HEK293 (cell line): ENCODE results near the gene GNL3.
"Not testable (repeated sequence)": the region's sequence is repeated elsewhere in the genome, so short reads cannot be mapped to it uniquely, and the experiment has no call there.

ENCODE experiments used
- CTCF ChIA-PET: fragments of 350-600 bp; formaldehyde crosslinking; extraction: SDS; loops from one replicate; lab custom pipeline; 2021; ENCODE audit warnings: antibody characterized with exemption; lab: Yijun Ruan, JAX
- POLR2A ChIA-PET: fragments of 300-600 bp; formaldehyde crosslinking; extraction: SDS; loops from one replicate; lab custom pipeline; 2020; ENCODE audit warnings: antibody characterized with exemption, inconsistent platforms; lab: Yijun Ruan, JAX
- H3K27ac ChIP-seq: fragments of 200-500 bp; sonication (Bioruptor generic); 2 replicates; pipeline ENCODE4 v1.5.1; 2014; ENCODE audit warnings: low read depth, low read length, control low read depth, inconsistent platforms; ENCODE audit errors: extremely low read depth
- H3K36me3 ChIP-seq, 2 experiments: fragments of 200-500 bp in 1 of 2; sonication (Bioruptor generic) in 1 of 2; 1 replicate in 1 of 2; 2 replicates in 1 of 2; pipeline ENCODE4 v1.5.1; 2014 to 2017; ENCODE audit warnings: inconsistent platforms in 2 of 2, low read length in 2 of 2; ENCODE audit not compliant: control insufficient read depth in 2 of 2, insufficient read depth in 1 of 2
- H3K4me1 ChIP-seq: fragments of 200-500 bp; sonication (Bioruptor generic); 2 replicates; pipeline ENCODE4 v1.5.1; 2014; ENCODE audit warnings: mild to moderate bottlenecking, low read length, inconsistent platforms; ENCODE audit not compliant: control insufficient read depth, insufficient read depth
- H3K4me3 ChIP-seq: 2 replicates; pipeline ENCODE4 v1.5.1; 2011; ENCODE audit warnings: low read depth, mild to moderate bottlenecking, control low read depth, low read length, moderate library complexity
- H3K9me3 ChIP-seq: fragments of 200-500 bp; sonication (Bioruptor generic); 2 replicates; pipeline ENCODE4 v1.5.1; 2014; ENCODE audit warnings: low read depth, low read length, inconsistent platforms; ENCODE audit not compliant: control insufficient read depth, insufficient read depth
- BCL11A ChIP-seq: fragments of 450-650 bp; formaldehyde crosslinking; IDR thresholded peaks from 2 replicates; pipeline ENCODE4 v1.5.1; 2016; ENCODE audit warnings: low read depth, missing biosample characterization, missing genetic modification characterization
- IKZF3 ChIP-seq: fragments of 450-650 bp; IDR thresholded peaks from 2 replicates; pipeline ENCODE4 v1.5.0; 2018; ENCODE audit warnings: missing biosample characterization, mild to moderate bottlenecking, missing genetic modification characterization, moderate library complexity
- TRIM28 ChIP-seq: IDR thresholded peaks from 2 replicates; pipeline ENCODE4 v1.6.1; 2011; ENCODE audit warnings: low read length, control low read depth, borderline replicate concordance
- YY1 ChIP-seq: fragments of 450-650 bp; formaldehyde crosslinking; IDR thresholded peaks from 2 replicates; pipeline ENCODE4 v1.5.1; 2018; ENCODE audit warnings: missing biosample characterization, missing genetic modification characterization
- YY2 ChIP-seq: fragments of 450-650 bp; formaldehyde crosslinking; IDR thresholded peaks from 2 replicates; pipeline ENCODE4 v1.5.1; 2016; ENCODE audit warnings: missing biosample characterization, missing genetic modification characterization
- ZFP41 ChIP-seq: fragments of 450-650 bp; formaldehyde crosslinking; IDR thresholded peaks from 2 replicates; pipeline ENCODE4 v1.5.1; 2016; ENCODE audit warnings: missing biosample characterization, missing genetic modification characterization, borderline replicate concordance
- ZIC2 ChIP-seq: fragments of 450-650 bp; formaldehyde crosslinking; IDR thresholded peaks from 2 replicates; pipeline ENCODE4 v1.5.1; 2016; ENCODE audit warnings: missing biosample characterization, missing genetic modification characterization
- ZNF112 ChIP-seq: fragments of 450-650 bp; formaldehyde crosslinking; IDR thresholded peaks from 2 replicates; pipeline ENCODE4 v1.5.0; 2017; ENCODE audit warnings: missing biosample characterization, missing genetic modification characterization
- ZNF2 ChIP-seq: fragments of 450-650 bp; formaldehyde crosslinking; IDR thresholded peaks from 2 replicates; pipeline ENCODE4 v1.5.1; 2016; ENCODE audit warnings: missing biosample characterization, missing genetic modification characterization
- ZNF302 ChIP-seq: fragments of 450-650 bp; formaldehyde crosslinking; IDR thresholded peaks from 2 replicates; pipeline ENCODE4 v1.5.1; 2016; ENCODE audit warnings: missing biosample characterization, missing genetic modification characterization, low read depth
- ZNF394 ChIP-seq: fragments of 450-650 bp; formaldehyde crosslinking; IDR thresholded peaks from 2 replicates; pipeline ENCODE4 v1.5.1; 2016; ENCODE audit warnings: missing biosample characterization, missing genetic modification characterization, mild to moderate bottlenecking, moderate library complexity, borderline replicate concordance
- ZNF529 ChIP-seq: fragments of 450-650 bp; formaldehyde crosslinking; IDR thresholded peaks from 2 replicates; pipeline ENCODE4 v1.5.1; 2017; ENCODE audit warnings: missing genetic modification characterization, missing biosample characterization; ENCODE audit not compliant: insufficient replicate concordance
- ZNF623 ChIP-seq: fragments of 450-650 bp; formaldehyde crosslinking; IDR thresholded peaks from 2 replicates; pipeline ENCODE4 v1.5.1; 2016; ENCODE audit warnings: missing biosample characterization, missing genetic modification characterization
- ZNF670 ChIP-seq: fragments of 450-650 bp; formaldehyde crosslinking; IDR thresholded peaks from 2 replicates; pipeline ENCODE4 v1.5.1; 2016; ENCODE audit warnings: missing biosample characterization, missing genetic modification characterization, low read depth
- ZNF768 ChIP-seq: fragments of 450-650 bp; formaldehyde crosslinking; IDR thresholded peaks from 2 replicates; pipeline ENCODE4 v1.5.1; 2018; ENCODE audit warnings: missing biosample characterization, mild to moderate bottlenecking, missing genetic modification characterization
- ZNF837 ChIP-seq: fragments of 450-650 bp; formaldehyde crosslinking; IDR thresholded peaks from 2 replicates; pipeline ENCODE4 v1.5.1; 2016; ENCODE audit warnings: missing biosample characterization, missing genetic modification characterization
- TF ChIP-seq, protein P1 (sequence below): sonication (generic); formaldehyde crosslinking; IDR thresholded peaks from 2 replicates; pipeline ENCODE4 v1.8.1; 2022; ENCODE audit warnings: mild to moderate bottlenecking, moderate library complexity, missing genetic modification reagents
- TF ChIP-seq, protein P2 (sequence below): fragments of 450-650 bp; formaldehyde crosslinking; IDR thresholded peaks from 2 replicates; pipeline ENCODE4 v1.5.1; 2016; ENCODE audit warnings: missing biosample characterization, missing genetic modification characterization, borderline replicate concordance
- TF ChIP-seq, protein P3 (sequence below): fragments of 450-650 bp; formaldehyde crosslinking; IDR thresholded peaks from 2 replicates; pipeline ENCODE4 v1.5.1; 2016; ENCODE audit warnings: missing biosample characterization, missing genetic modification characterization, borderline replicate concordance
- TF ChIP-seq, protein P4 (sequence below): fragments of 450-650 bp; formaldehyde crosslinking; IDR thresholded peaks from 2 replicates; pipeline ENCODE4 v1.5.1; 2016; ENCODE audit warnings: missing biosample characterization, missing genetic modification characterization
- TF ChIP-seq, protein P5 (sequence below): fragments of 450-650 bp; formaldehyde crosslinking; IDR thresholded peaks from 2 replicates; pipeline ENCODE4 v1.5.1; 2016; ENCODE audit warnings: missing biosample characterization, missing genetic modification characterization

The GNL3 gene

DNA sequence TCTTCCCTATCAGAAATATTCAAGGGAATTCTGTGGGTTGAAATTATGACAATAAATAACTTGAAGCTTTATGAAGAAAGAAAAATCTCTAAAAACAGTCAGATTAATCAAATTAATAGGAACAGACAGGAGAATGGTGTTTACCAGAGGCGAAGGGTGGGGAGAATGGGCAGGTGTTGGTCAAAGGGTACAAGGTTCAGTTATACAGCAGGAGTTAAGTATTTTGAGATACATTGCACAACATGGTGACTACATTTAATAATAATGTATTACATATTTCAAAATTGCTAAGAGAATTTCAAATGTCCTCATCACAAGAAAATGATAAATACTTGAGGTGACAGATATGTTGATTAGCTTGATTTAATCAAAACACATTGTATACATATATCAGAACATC lies 38.7 kb downstream of the GNL3 start (continued):
- TF ChIP-seq, protein P1, sequence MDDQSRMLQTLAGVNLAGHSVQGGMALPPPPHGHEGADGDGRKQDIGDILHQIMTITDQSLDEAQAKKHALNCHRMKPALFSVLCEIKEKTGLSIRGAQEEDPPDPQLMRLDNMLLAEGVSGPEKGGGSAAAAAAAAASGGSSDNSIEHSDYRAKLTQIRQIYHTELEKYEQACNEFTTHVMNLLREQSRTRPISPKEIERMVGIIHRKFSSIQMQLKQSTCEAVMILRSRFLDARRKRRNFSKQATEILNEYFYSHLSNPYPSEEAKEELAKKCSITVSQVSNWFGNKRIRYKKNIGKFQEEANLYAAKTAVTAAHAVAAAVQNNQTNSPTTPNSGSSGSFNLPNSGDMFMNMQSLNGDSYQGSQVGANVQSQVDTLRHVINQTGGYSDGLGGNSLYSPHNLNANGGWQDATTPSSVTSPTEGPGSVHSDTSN (CRISPR knock-in tag): no peak
- TF ChIP-seq, protein P2, sequence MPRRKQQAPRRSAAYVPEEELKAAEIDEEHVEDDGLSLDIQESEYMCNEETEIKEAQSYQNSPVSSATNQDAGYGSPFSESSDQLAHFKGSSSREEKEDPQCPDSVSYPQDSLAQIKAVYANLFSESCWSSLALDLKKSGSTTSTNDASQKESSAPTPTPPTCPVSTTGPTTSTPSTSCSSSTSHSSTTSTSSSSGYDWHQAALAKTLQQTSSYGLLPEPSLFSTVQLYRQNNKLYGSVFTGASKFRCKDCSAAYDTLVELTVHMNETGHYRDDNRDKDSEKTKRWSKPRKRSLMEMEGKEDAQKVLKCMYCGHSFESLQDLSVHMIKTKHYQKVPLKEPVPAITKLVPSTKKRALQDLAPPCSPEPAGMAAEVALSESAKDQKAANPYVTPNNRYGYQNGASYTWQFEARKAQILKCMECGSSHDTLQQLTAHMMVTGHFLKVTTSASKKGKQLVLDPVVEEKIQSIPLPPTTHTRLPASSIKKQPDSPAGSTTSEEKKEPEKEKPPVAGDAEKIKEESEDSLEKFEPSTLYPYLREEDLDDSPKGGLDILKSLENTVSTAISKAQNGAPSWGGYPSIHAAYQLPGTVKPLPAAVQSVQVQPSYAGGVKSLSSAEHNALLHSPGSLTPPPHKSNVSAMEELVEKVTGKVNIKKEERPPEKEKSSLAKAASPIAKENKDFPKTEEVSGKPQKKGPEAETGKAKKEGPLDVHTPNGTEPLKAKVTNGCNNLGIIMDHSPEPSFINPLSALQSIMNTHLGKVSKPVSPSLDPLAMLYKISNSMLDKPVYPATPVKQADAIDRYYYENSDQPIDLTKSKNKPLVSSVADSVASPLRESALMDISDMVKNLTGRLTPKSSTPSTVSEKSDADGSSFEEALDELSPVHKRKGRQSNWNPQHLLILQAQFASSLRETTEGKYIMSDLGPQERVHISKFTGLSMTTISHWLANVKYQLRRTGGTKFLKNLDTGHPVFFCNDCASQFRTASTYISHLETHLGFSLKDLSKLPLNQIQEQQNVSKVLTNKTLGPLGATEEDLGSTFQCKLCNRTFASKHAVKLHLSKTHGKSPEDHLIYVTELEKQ (tag by site-specific recombination): no peak
- TF ChIP-seq YY1 (no peak), BCL11A (tag by site-specific recombination) (no peak), IKZF3 (tag by site-specific recombination) (no peak), ZNF302 (no peak), ZNF837 (tag by site-specific recombination) (no peak)
- TF ChIP-seq, protein P3, sequence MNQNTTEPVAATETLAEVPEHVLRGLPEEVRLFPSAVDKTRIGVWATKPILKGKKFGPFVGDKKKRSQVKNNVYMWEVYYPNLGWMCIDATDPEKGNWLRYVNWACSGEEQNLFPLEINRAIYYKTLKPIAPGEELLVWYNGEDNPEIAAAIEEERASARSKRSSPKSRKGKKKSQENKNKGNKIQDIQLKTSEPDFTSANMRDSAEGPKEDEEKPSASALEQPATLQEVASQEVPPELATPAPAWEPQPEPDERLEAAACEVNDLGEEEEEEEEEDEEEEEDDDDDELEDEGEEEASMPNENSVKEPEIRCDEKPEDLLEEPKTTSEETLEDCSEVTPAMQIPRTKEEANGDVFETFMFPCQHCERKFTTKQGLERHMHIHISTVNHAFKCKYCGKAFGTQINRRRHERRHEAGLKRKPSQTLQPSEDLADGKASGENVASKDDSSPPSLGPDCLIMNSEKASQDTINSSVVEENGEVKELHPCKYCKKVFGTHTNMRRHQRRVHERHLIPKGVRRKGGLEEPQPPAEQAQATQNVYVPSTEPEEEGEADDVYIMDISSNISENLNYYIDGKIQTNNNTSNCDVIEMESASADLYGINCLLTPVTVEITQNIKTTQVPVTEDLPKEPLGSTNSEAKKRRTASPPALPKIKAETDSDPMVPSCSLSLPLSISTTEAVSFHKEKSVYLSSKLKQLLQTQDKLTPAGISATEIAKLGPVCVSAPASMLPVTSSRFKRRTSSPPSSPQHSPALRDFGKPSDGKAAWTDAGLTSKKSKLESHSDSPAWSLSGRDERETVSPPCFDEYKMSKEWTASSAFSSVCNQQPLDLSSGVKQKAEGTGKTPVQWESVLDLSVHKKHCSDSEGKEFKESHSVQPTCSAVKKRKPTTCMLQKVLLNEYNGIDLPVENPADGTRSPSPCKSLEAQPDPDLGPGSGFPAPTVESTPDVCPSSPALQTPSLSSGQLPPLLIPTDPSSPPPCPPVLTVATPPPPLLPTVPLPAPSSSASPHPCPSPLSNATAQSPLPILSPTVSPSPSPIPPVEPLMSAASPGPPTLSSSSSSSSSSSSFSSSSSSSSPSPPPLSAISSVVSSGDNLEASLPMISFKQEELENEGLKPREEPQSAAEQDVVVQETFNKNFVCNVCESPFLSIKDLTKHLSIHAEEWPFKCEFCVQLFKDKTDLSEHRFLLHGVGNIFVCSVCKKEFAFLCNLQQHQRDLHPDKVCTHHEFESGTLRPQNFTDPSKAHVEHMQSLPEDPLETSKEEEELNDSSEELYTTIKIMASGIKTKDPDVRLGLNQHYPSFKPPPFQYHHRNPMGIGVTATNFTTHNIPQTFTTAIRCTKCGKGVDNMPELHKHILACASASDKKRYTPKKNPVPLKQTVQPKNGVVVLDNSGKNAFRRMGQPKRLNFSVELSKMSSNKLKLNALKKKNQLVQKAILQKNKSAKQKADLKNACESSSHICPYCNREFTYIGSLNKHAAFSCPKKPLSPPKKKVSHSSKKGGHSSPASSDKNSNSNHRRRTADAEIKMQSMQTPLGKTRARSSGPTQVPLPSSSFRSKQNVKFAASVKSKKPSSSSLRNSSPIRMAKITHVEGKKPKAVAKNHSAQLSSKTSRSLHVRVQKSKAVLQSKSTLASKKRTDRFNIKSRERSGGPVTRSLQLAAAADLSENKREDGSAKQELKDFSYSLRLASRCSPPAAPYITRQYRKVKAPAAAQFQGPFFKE (tag by site-specific recombination): no peak

DNA sequence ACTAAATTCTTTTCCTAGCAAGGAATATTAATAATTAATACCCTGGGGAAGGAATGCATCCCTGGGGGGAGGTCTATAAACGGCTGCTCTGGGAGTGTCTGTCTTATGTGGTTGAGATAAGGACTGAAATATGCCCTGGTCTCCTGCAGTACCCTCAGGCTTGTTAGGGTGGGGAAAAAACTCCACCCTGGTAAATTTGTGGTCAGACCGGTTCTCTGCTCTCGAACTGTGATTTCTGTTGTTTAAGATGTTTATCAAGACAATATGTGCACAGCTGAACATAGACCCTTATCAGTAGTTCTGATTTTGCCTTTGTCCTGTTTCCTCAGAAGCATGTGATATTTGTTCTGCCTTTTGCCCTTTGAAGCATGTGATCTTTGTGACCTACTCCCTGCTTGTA lies 42.9 kb downstream of the GNL3 start:
- H3K27ac ChIP-seq, H3K4me3 ChIP-seq, H3K4me1 ChIP-seq, POLR2A ChIA-PET, H3K9me3 ChIP-seq, CTCF ChIA-PET: not testable (repeated sequence)
- H3K36me3 ChIP-seq: peaks cover 0 to 45% of the 10 kb centered on the region in 2 experiments; a peak in 2 of 3 replicates

DNA sequence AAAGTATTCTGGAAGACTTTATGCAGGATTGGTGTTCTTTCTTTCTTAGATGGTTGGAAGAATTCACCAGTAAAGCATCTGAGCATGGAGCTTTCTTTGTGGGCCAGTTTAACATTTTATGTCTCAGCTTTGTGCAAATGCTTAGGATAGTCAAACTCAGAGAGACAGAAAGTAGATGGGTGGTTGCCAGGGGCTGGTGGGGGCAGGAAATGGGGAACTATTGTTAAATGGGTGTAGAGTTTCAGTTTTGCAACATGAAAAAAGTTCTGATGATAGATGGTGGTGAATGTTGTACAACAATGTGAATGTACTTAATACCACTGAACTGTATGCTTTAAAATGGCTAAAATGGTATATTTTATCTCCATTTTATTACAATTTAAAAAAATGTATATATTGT lies 44.8 kb downstream of the GNL3 start:
- no peaks in the 10 kb centered on the region for H3K4me1 ChIP-seq
- H3K9me3 ChIP-seq: no peaks in the 10 kb centered on the region
- H3K4me3 ChIP-seq: no peak overlapping the region
- no peak overlapping the region for H3K27ac ChIP-seq
- ChIA-PET POLR2A (no interaction called here), CTCF (interaction anchor here (1.1 kb wide), 1 partner anchor 8 kb away, joined by 3 read pairs; no protein-coding TSS in a partner anchor)
- peaks cover 7 to 61% of the 10 kb centered on the region in 2 experiments for H3K36me3 ChIP-seq
- TF ChIP-seq ZFP41 (tag by site-specific recombination): no peak
- no peak for TF ChIP-seq ZNF670 (tag by site-specific recombination)
- TF ChIP-seq ZNF768: no peak
- TF ChIP-seq, protein P4, sequence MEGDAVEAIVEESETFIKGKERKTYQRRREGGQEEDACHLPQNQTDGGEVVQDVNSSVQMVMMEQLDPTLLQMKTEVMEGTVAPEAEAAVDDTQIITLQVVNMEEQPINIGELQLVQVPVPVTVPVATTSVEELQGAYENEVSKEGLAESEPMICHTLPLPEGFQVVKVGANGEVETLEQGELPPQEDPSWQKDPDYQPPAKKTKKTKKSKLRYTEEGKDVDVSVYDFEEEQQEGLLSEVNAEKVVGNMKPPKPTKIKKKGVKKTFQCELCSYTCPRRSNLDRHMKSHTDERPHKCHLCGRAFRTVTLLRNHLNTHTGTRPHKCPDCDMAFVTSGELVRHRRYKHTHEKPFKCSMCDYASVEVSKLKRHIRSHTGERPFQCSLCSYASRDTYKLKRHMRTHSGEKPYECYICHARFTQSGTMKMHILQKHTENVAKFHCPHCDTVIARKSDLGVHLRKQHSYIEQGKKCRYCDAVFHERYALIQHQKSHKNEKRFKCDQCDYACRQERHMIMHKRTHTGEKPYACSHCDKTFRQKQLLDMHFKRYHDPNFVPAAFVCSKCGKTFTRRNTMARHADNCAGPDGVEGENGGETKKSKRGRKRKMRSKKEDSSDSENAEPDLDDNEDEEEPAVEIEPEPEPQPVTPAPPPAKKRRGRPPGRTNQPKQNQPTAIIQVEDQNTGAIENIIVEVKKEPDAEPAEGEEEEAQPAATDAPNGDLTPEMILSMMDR (tag by site-specific recombination): no peak
- TF ChIP-seq ZNF2 (tag by site-specific recombination): no peak
- TF ChIP-seq ZNF623 (tag by site-specific recombination): no peak
- no peak for TF ChIP-seq ZIC2 (tag by site-specific recombination)
- no peak for TF ChIP-seq ZNF112
- TF ChIP-seq, protein P5, sequence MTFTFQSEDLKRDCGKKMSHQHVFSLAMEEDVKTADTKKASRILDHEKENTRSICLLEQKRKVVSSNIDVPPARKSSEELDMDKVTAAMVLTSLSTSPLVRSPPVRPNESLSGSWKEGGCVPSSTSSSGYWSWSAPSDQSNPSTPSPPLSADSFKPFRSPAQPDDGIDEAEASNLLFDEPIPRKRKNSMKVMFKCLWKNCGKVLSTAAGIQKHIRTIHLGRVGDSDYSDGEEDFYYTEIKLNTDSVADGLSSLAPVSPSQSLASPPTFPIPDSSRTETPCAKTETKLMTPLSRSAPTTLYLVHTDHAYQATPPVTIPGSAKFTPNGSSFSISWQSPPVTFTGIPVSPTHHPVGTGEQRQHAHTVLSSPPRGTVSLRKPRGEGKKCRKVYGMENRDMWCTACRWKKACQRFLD (tag by site-specific recombination): no peak
- no peak for TF ChIP-seq ZNF529 (tag by site-specific recombination)
- no peak for TF ChIP-seq TRIM28
- no peak for TF ChIP-seq ZNF394 (tag by site-specific recombination)
- no peak for TF ChIP-seq YY2 (tag by site-specific recombination)
